ELF-1 (cell line): ENCODE measurements around the gene PPRC1.

Experiments
- DNase-seq: peaks from one replicate; pipeline ENCODE4 v3.0.0-alpha.2; 2016; ENCODE audit warnings: low read depth, low spot score

PPRC1 gene

GRCh38 chr10:102195296-102195870 is 62.5 kb downstream of the PPRC1 start:
- no peak for DNase-seq

GRCh38 chr10:102196893-102197292 is 64.1 kb downstream of the PPRC1 start:
- DNase-seq, result no peak

- DNase-seq, result no peak
Measured at GRCh38 chr10:102198027-102198426, 65.2 kb downstream of the PPRC1 start.
